ENCODE results near the gene WWOX.

WWOX gene

GRCh38 chr16:78890373-78890895, 791.0 kb downstream of the WWOX start:
- TF ChIP-seq, protein P1, sequence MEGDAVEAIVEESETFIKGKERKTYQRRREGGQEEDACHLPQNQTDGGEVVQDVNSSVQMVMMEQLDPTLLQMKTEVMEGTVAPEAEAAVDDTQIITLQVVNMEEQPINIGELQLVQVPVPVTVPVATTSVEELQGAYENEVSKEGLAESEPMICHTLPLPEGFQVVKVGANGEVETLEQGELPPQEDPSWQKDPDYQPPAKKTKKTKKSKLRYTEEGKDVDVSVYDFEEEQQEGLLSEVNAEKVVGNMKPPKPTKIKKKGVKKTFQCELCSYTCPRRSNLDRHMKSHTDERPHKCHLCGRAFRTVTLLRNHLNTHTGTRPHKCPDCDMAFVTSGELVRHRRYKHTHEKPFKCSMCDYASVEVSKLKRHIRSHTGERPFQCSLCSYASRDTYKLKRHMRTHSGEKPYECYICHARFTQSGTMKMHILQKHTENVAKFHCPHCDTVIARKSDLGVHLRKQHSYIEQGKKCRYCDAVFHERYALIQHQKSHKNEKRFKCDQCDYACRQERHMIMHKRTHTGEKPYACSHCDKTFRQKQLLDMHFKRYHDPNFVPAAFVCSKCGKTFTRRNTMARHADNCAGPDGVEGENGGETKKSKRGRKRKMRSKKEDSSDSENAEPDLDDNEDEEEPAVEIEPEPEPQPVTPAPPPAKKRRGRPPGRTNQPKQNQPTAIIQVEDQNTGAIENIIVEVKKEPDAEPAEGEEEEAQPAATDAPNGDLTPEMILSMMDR (IDR thresholded peaks at IDR 0.05; ENCODE audit: low read depth, low read length), result no peak

GRCh38 chr16:78892951-78893733, 793.7 kb downstream of the WWOX start:
- no peak for DNase-seq (ENCODE audit: extremely low read depth, low read depth)
- TF ChIP-seq, protein P1 (IDR thresholded peaks at IDR 0.05; ENCODE audit: low read depth, low read length), result no peak

More at GRCh38 chr16:78890373-78890895, 791.0 kb downstream of the WWOX start:
- no peak for DNase-seq (ENCODE audit: extremely low read depth, low read depth)

- TF ChIP-seq, protein P1 (IDR thresholded peaks at IDR 0.05; ENCODE audit: low read depth, low read length), result no peak
These were observed 795.4 kb downstream of the WWOX start for GRCh38 chr16:78894886-78895285.

GRCh38 chr16:78895681-78896080, 796.2 kb downstream of the WWOX start:
- no peak for DNase-seq (ENCODE audit: extremely low read depth, low read depth)

More at GRCh38 chr16:78894886-78895285, 795.4 kb downstream of the WWOX start:
- DNase-seq (ENCODE audit: extremely low read depth, low read depth), result no peak

DNA sequence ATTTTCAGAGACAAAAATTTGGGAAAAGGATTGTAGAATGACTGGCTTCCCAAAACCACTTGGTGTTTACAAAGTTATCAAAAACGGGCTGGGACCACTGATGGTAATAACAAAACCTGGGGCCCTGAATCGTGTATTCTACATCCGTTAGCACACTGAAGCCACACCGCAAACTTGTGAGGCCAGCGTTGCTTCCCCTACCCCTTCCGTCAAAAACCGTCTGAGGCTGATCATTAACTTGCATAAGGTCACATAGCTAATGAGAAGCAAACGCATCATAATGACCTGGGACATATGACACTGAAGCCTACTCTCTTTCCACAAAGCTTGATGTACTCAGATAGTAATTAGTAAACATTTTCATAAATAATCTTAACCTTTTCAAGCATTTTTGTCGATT, 796.8 kb downstream of the WWOX start:
- DNase-seq (ENCODE audit: extremely low read depth, low read depth), result no peak
- TF ChIP-seq, protein P1 (IDR thresholded peaks at IDR 0.05; ENCODE audit: low read depth, low read length), result no peak

More at GRCh38 chr16:78895681-78896080, 796.2 kb downstream of the WWOX start:
- TF ChIP-seq, protein P1 (IDR thresholded peaks at IDR 0.05; ENCODE audit: low read depth, low read length), result no peak

GRCh38 chr16:78897299-78897698, 797.8 kb downstream of the WWOX start:
- TF ChIP-seq, protein P1 (IDR thresholded peaks at IDR 0.05; ENCODE audit: low read depth, low read length), result no peak
- no peak for DNase-seq (ENCODE audit: extremely low read depth, low read depth)

- TF ChIP-seq, protein P1 (IDR thresholded peaks at IDR 0.05; ENCODE audit: low read depth, low read length), result no peak
- DNase-seq (ENCODE audit: extremely low read depth, low read depth), result no peak
These were observed 800.8 kb downstream of the WWOX start for GRCh38 chr16:78900044-78900811.
